NT2/D1 (cell line): ENCODE results near the gene SLC22A2.
"Not testable (repeated sequence)": the region's sequence is repeated elsewhere in the genome, so short reads cannot be mapped to it uniquely, and the experiment has no call there.

Experiments
- DNase-seq: peaks from one replicate; pipeline ENCODE4 v3.0.0-alpha.2; 2011; ENCODE audit warnings: low read depth, low spot score
- H3K27me3 ChIP-seq: 2 replicates; pipeline ENCODE4 v1.6.0; 2011; ENCODE audit warnings: mild to moderate bottlenecking; ENCODE audit not compliant: insufficient read length, insufficient read depth
- H3K36me3 ChIP-seq: 2 replicates; pipeline ENCODE4 v1.6.1; 2011; ENCODE audit warnings: mild to moderate bottlenecking, low read length, mixed read lengths; ENCODE audit not compliant: insufficient read depth, insufficient read length
- H3K4me1 ChIP-seq: 2 replicates; pipeline ENCODE4 v1.5.1; 2011; ENCODE audit not compliant: insufficient read depth, insufficient read length
- H3K4me3 ChIP-seq: 2 replicates; pipeline ENCODE4 v1.5.1; 2011; ENCODE audit warnings: low read depth; ENCODE audit not compliant: insufficient read length
- H3K9ac ChIP-seq: 2 replicates; pipeline ENCODE4 v1.6.0; 2011; ENCODE audit warnings: low read depth; ENCODE audit not compliant: insufficient read length
- H3K9me3 ChIP-seq: 2 replicates; pipeline ENCODE4 v1.5.1; 2011; ENCODE audit warnings: mild to moderate bottlenecking, low read length; ENCODE audit not compliant: insufficient read depth
- SUZ12 ChIP-seq: IDR thresholded peaks from 2 replicates; pipeline ENCODE4 v1.6.1; 2011; ENCODE audit not compliant: insufficient read length, insufficient read depth; ENCODE audit errors: extremely low read depth
- YY1 ChIP-seq: IDR thresholded peaks from 2 replicates; pipeline ENCODE4 v1.6.1; 2011; ENCODE audit not compliant: insufficient read length, insufficient read depth
- ZNF274 ChIP-seq: IDR thresholded peaks from 2 replicates; pipeline ENCODE4 v1.6.1; 2011; ENCODE audit warnings: mild to moderate bottlenecking, low read depth, low read length

Gene SLC22A2

DNA sequence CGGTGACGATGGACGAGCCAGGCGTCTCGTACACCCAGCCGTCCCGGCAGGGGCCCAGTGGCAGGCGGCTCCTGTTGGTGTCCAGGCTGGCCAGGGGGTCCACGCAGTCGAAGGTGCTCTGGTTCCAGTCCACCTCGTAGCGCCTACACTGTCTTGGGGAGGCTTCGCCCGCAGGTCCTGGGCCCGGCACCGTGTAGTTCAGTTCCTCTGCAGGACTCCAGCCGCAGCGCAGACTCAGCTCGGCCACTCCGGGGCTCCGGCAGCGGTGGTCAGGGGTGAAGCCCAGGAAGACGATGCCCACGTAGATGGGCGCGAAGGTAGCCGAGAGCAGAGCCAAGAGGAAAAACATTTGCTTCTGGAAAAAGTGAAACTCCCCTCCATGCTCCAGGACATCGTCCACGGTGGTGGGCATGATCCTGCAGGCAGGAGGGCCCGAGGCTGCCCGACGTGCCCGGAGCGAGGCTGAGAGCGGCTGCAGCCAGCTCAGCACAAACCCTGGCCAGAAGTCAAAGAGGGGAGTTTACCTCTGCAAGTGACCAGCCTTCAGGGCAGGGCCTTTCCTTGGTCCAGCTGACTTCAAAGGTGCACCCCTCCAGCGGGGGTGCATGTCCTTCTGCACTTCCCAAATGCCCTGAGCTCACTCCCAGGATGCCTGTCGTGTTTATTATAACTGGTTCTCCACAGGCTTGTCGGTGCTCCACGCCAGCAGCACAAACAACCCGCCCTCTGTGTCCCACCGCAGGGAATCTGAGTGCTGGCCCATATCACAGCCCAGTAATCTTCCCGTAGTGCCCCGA lies at the start of gene SLC22A2:
TSS of gene SLC22A2 (minus strand) at position 476 of the 797 bp plus-strand sequence. CDS start at position 412, 64 bp downstream.
- no peaks in the 10 kb centered on the region for H3K27me3 ChIP-seq
- H3K9ac ChIP-seq, result peak within 1 kb of the TSS; percentile 18
- no peaks in the 10 kb centered on the region for H3K9me3 ChIP-seq
- no peaks in the 10 kb centered on the region for H3K36me3 ChIP-seq
- H3K4me3 ChIP-seq, result no peak within 1 kb of the TSS
- DNase-seq, result no peak
- no peak for TF ChIP-seq YY1
- peaks cover 2% of the 10 kb centered on the region for H3K4me1 ChIP-seq

GRCh38 chr6:160305926-160306713 lies 47.5 kb upstream of the SLC22A2 start:
- no peak overlapping the region for H3K4me3 ChIP-seq
- no peak for DNase-seq
- H3K36me3 ChIP-seq, result no peaks in the 10 kb centered on the region
- no peaks in the 10 kb centered on the region for H3K27me3 ChIP-seq
- TF ChIP-seq YY1 (no peak), SUZ12 (no peak), ZNF274 (no peak)
- no peak overlapping the region for H3K9ac ChIP-seq
- H3K9me3 ChIP-seq, result peaks cover 35% of the 10 kb centered on the region
- peaks cover 3% of the 10 kb centered on the region for H3K4me1 ChIP-seq

GRCh38 chr6:160303806-160304205 lies 45.2 kb upstream of the SLC22A2 start:
- no peak for TF ChIP-seq ZNF274
- TF ChIP-seq SUZ12, result no peak
- peaks cover 14% of the 10 kb centered on the region for H3K4me1 ChIP-seq
- no peak for DNase-seq

GRCh38 chr6:160302431-160303082 lies 43.9 kb upstream of the SLC22A2 start:
- H3K27me3 ChIP-seq, H3K9ac ChIP-seq, DNase-seq, H3K4me3 ChIP-seq, H3K36me3 ChIP-seq: not testable (repeated sequence)
- Histone ChIP-seq H3K9me3 (peaks cover 12% of the 10 kb centered on the region; the same call in 1 of the 2 replicates), H3K4me1 (peaks cover 14% of the 10 kb centered on the region)

More at GRCh38 chr6:160303806-160304205, 45.2 kb upstream of the SLC22A2 start:
- no peaks in the 10 kb centered on the region for H3K36me3 ChIP-seq
- H3K4me3 ChIP-seq, result no peak overlapping the region
- no peak overlapping the region for H3K9ac ChIP-seq
- H3K27me3 ChIP-seq, result no peaks in the 10 kb centered on the region
- peaks cover 12% of the 10 kb centered on the region for H3K9me3 ChIP-seq

GRCh38 chr6:160301339-160301738 lies 42.7 kb upstream of the SLC22A2 start:
- TF ChIP-seq SUZ12 (no peak), YY1 (no peak)
- Histone ChIP-seq H3K4me3 (no peak overlapping the region), H3K9me3 (peaks cover 12% of the 10 kb centered on the region; the same call in 1 of the 2 replicates), H3K4me1 (peaks cover 14% of the 10 kb centered on the region), H3K9ac (no peak overlapping the region), H3K36me3 (no peaks in the 10 kb centered on the region), H3K27me3 (no peaks in the 10 kb centered on the region)
- no peak for DNase-seq

- H3K27me3 ChIP-seq, result no peaks in the 10 kb centered on the region
- H3K36me3 ChIP-seq, result no peaks in the 10 kb centered on the region
- H3K9ac ChIP-seq, result no peak overlapping the region
- no peak overlapping the region for H3K4me3 ChIP-seq
- peaks cover 12% of the 10 kb centered on the region; the same call in 1 of the 2 replicates for H3K9me3 ChIP-seq
- DNase-seq, result no peak
- TF ChIP-seq YY1 (no peak), ZNF274 (no peak), SUZ12 (no peak)
- peaks cover 14% of the 10 kb centered on the region for H3K4me1 ChIP-seq
Measured at GRCh38 chr6:160300076-160300695, 41.6 kb upstream of the SLC22A2 start.

GRCh38 chr6:160299559-160299958 lies 40.9 kb upstream of the SLC22A2 start:
- no peak for DNase-seq
- H3K27me3 ChIP-seq, result no peaks in the 10 kb centered on the region
- no peak overlapping the region for H3K4me3 ChIP-seq
- H3K9ac ChIP-seq, result no peak overlapping the region
- TF ChIP-seq YY1 (no peak), ZNF274 (no peak), SUZ12 (no peak)
- H3K4me1 ChIP-seq, result peaks cover 14% of the 10 kb centered on the region
- peaks cover 12% of the 10 kb centered on the region; the same call in 1 of the 2 replicates for H3K9me3 ChIP-seq
- no peaks in the 10 kb centered on the region for H3K36me3 ChIP-seq
